ENCODE measurements around the gene LAMB1.

The LAMB1 gene

GRCh38 chr7:108017776-108018151 lies 14.8 kb upstream of the LAMB1 start:
- no peak for DNase-seq (ENCODE audit: low spot score)

- no peak for DNase-seq (ENCODE audit: low spot score)
Measured at GRCh38 chr7:108016841-108017775, 14.1 kb upstream of the LAMB1 start.

- DNase-seq (ENCODE audit: low spot score): no peak
Measured at GRCh38 chr7:108015740-108016139, 12.8 kb upstream of the LAMB1 start.

- DNase-seq (ENCODE audit: low spot score): no peak
Measured at GRCh38 chr7:108014747-108015682, 12.1 kb upstream of the LAMB1 start.

- no peak for DNase-seq (ENCODE audit: low spot score)
Measured at GRCh38 chr7:108014215-108014614, 11.3 kb upstream of the LAMB1 start.

GRCh38 chr7:108012499-108013430 lies 9.8 kb upstream of the LAMB1 start:
- no peak for DNase-seq (ENCODE audit: low spot score)

- DNase-seq (ENCODE audit: low spot score): no peak
Measured at GRCh38 chr7:108010377-108010776, 7.4 kb upstream of the LAMB1 start.

- no peak for DNase-seq (ENCODE audit: low spot score)
Measured at GRCh38 chr7:108009873-108010272, 6.9 kb upstream of the LAMB1 start.

- DNase-seq (ENCODE audit: low spot score): no peak
Measured at GRCh38 chr7:108008827-108009226, 5.9 kb upstream of the LAMB1 start.

- no peak for DNase-seq (ENCODE audit: low spot score)
Measured at GRCh38 chr7:108008240-108008639, 5.3 kb upstream of the LAMB1 start.

- no peak for DNase-seq (ENCODE audit: low spot score)
Measured at GRCh38 chr7:108007762-108008161, 4.8 kb upstream of the LAMB1 start.

- no peak for DNase-seq (ENCODE audit: low spot score)
Measured at GRCh38 chr7:108007261-108007660, 4.3 kb upstream of the LAMB1 start.

GRCh38 chr7:108004220-108005142 lies 1.5 kb upstream of the LAMB1 start:
- no peak for DNase-seq (ENCODE audit: low spot score)

GRCh38 chr7:108003599-108003935 lies 606 bp upstream of the LAMB1 start:
- no peak for DNase-seq (ENCODE audit: low spot score)

GRCh38 chr7:108001764-108002725 lies 916 bp downstream of the LAMB1 start:
- DNase-seq (ENCODE audit: low spot score): peak; percentile 71

GRCh38 chr7:108000875-108001763 lies 1.8 kb downstream of the LAMB1 start:
- DNase-seq (ENCODE audit: low spot score): peak; percentile 74

- no peak for DNase-seq (ENCODE audit: low spot score)
Measured at GRCh38 chr7:107999779-108000560, 3.0 kb downstream of the LAMB1 start.
